Limb (tissue), 2 donors: ENCODE results near the gene RNF11.

Source experiments
- DNase-seq, 2 donors: peaks; one replicate each; pipeline ENCODE4 v3.0.0-alpha.2; 2016; ENCODE audit errors: extremely low spot score in 2 of 2

RNF11 gene

GRCh38 chr1:51313268-51313852, 77.3 kb downstream of the RNF11 start:
- no peak for DNase-seq

GRCh38 chr1:51313961-51314777, 78.1 kb downstream of the RNF11 start:
- DNase-seq: peak in 1 of 2 donors; percentile 26

GRCh38 chr1:51314974-51315373, 78.9 kb downstream of the RNF11 start:
- DNase-seq: peak in 1 of 2 donors; percentile 34

- DNase-seq: peak in 1 of 2 donors; percentile 23
Measured at GRCh38 chr1:51316113-51316845, 80.2 kb downstream of the RNF11 start.

- DNase-seq: peak in 1 of 2 donors; percentile 27
Measured at GRCh38 chr1:51316846-51317120, 80.7 kb downstream of the RNF11 start.

GRCh38 chr1:51317798-51318197, 81.7 kb downstream of the RNF11 start:
- DNase-seq: no peak

GRCh38 chr1:51320967-51321923, 85.2 kb downstream of the RNF11 start:
- DNase-seq: no peak

GRCh38 chr1:51321924-51322280, 85.8 kb downstream of the RNF11 start:
- DNase-seq: no peak

- DNase-seq: no peak
Measured at GRCh38 chr1:51322417-51323101, 86.5 kb downstream of the RNF11 start.
